ENCODE measurements around the gene CDK17. TPM values are rescaled to one million over a fixed set of nuclear protein-coding genes. Genes with fewer than 3 reads are reported as not detected.
"Not testable (repeated sequence)": the region's sequence is repeated elsewhere in the genome, so short reads cannot be mapped to it uniquely, and the experiment has no call there.

Gene CDK17
- total RNA-seq, 4 donors from 2014 or later = 93.5 to 105 (median 102) TPM

DNA sequence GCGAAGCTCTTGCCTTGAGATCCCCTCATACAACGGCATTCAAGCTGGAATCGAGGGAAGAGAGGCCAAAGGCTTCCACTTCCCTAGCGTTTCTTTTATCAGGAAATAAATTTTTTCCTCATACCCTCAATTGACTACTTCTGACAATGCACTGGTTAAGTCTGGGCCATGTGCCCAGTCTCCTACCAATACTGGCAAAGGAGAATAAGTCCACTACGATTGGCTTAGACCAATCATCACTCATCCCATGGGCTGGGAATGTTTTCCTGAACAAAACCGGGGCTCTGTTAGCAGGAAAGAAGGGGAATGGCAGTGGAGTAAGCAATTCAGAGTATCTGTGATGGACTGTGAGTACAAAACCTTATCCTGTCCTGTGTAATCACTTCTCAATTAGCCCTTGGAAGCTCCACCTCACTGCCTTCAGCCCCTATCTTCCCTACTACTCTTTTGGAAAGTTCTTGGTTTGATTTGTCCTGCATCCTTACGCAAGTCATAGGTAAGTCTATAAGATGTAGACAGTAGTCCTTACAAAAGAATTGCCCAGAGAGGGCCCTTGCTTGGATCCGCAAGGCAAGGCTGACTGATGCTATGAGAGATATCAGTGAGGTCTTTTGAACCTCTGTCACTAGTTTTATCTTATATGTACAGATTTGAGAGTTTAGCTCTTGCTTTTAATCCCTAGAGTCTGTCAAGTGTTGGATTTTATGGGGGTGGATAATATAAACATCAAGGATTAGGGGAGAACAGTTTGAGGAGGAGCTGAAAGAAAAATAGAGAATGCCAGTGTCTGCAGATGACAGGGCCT is 36.3 kb upstream of the CDK17 start:
- no peak for DNase-seq
- Histone ChIP-seq H3K27me3 (no peaks in the 10 kb centered on the region), H3K4me3 (no peak overlapping the region), H3K27ac (peak overlapping the region in 1 of 2 donors; percentile 34), H3K4me1 (no peaks in the 10 kb centered on the region), H3K36me3 (no peaks in the 10 kb centered on the region), H3K9me3 (no peaks in the 10 kb centered on the region)
- no peak for TF ChIP-seq POLR2A (IDR thresholded peaks at IDR 0.05)
- TF ChIP-seq CTCF (IDR thresholded peaks at IDR 0.05) = no peak
- intact Hi-C loops (cut with DNase I; ENCODE audit: low total_unique reads) = no loop called here

DNA sequence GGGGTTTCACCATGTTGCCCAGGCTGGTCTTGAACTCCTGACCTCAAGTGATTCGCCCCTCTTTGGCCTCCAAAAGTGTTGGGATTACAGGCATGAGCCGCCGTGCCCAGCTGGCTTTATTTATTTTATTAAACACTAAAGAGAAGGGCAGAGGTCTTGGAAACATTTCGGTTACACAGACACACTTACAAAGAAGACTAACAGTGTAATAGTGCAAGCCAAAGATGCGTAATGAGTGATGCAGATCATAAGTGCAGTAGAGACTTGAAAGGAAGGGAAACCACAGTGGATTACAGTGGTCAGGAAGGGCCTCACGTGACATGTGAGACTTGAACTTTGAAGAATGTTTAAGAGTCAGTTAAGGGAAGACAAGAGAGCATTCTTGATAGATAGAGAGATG is 33.9 kb upstream of the CDK17 start:
- no peak overlapping the region for H3K27ac ChIP-seq
- no peaks in the 10 kb centered on the region for H3K36me3 ChIP-seq
- no peaks in the 10 kb centered on the region for H3K9me3 ChIP-seq
- no peak for TF ChIP-seq POLR2A (IDR thresholded peaks at IDR 0.05)
- TF ChIP-seq CTCF (IDR thresholded peaks at IDR 0.05) = no peak
- no peaks in the 10 kb centered on the region for H3K4me1 ChIP-seq
- intact Hi-C loops (cut with DNase I; ENCODE audit: low total_unique reads) = no loop called here
- DNase-seq = no peak
- no peaks in the 10 kb centered on the region for H3K27me3 ChIP-seq
- no peak overlapping the region for H3K4me3 ChIP-seq

- H3K27ac ChIP-seq; intact Hi-C loops (cut with DNase I; ENCODE audit: low total_unique reads); H3K4me1 ChIP-seq; H3K27me3 ChIP-seq; H3K36me3 ChIP-seq; DNase-seq; H3K4me3 ChIP-seq; H3K9me3 ChIP-seq: not testable (repeated sequence)
Measured at GRCh38 chr12:96432496-96433321, 32.5 kb upstream of the CDK17 start.

- intact Hi-C loops (cut with DNase I; ENCODE audit: low total_unique reads) = no loop called here
- no peaks in the 10 kb centered on the region for H3K27me3 ChIP-seq
- no peaks in the 10 kb centered on the region for H3K9me3 ChIP-seq
- H3K27ac ChIP-seq = no peak overlapping the region
- DNase-seq = no peak
- TF ChIP-seq POLR2A (IDR thresholded peaks at IDR 0.05) (no peak), CTCF (IDR thresholded peaks at IDR 0.05) (no peak)
- H3K4me3 ChIP-seq = no peak overlapping the region
- H3K4me1 ChIP-seq = no peaks in the 10 kb centered on the region
- no peaks in the 10 kb centered on the region for H3K36me3 ChIP-seq
Measured at GRCh38 chr12:96431067-96431466, 30.8 kb upstream of the CDK17 start.

DNA sequence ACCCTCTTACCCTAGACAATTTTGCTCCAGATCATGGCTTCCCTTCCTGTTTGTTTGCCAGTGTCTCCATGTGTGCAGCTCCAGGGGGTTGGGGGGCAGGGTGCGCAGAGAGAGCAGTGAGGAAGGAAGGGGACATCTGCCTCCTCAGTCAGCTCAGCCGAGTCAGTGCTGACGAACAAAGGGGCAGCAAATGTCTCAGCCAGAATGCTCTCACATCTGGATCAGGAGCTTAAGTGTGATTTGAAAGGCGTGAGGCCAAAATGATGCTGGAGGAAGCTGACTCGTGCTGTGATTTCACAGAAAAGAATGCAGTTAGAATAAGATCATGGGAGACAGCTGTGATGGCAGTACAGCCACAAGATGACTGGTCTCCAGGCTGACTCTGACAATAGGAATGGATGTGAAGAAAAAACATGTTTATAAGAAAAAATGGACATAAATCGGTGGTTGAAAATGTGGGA is 27.1 kb upstream of the CDK17 start:
- DNase-seq = peak; percentile 71 to 85

More for the DNA sequence above, 27.1 kb upstream of the CDK17 start:
- intact Hi-C loops (cut with DNase I; ENCODE audit: low total_unique reads) = loop anchor here (10.0 kb wide), 1 partner anchor 1848 kb away; no protein-coding TSS in a partner anchor
- no peak overlapping the region for H3K4me3 ChIP-seq
- H3K4me1 ChIP-seq = no peaks in the 10 kb centered on the region
- no peaks in the 10 kb centered on the region for H3K27me3 ChIP-seq
- no peak for TF ChIP-seq CTCF (IDR thresholded peaks at IDR 0.05)
- peak in 1 of 2 donors; percentile 29 for TF ChIP-seq POLR2A (IDR thresholded peaks at IDR 0.05)
- H3K27ac ChIP-seq = peak overlapping the region; percentile 89 to 91
- H3K9me3 ChIP-seq = no peaks in the 10 kb centered on the region
- H3K36me3 ChIP-seq = no peaks in the 10 kb centered on the region

Measured in uterus (tissue), 4 donors.